Anterior cingulate cortex (tissue), 58 donors: Measurements from ENCODE around the gene GHRH.

ENCODE experiments used
- DNase-seq, 58 donors: peaks; one replicate each; lab custom pipeline; 2025; lab: John Stamatoyannopoulos, UW

Gene GHRH

GRCh38 chr20:37266940-37267666 lies 5.5 kb upstream of the GHRH start:
- DNase-seq = no peak

GRCh38 chr20:37265152-37265551 lies 3.5 kb upstream of the GHRH start:
- no peak for DNase-seq

- no peak for DNase-seq
Measured at GRCh38 chr20:37263686-37264085, 2.1 kb upstream of the GHRH start.

GRCh38 chr20:37262505-37262904 lies 891 bp upstream of the GHRH start:
- DNase-seq = no peak

- no peak for DNase-seq
Measured at GRCh38 chr20:37260923-37261322, 691 bp downstream of the GHRH start.

- DNase-seq = no peak
Measured at GRCh38 chr20:37259865-37260264, 1.7 kb downstream of the GHRH start.

- DNase-seq = no peak
Measured at GRCh38 chr20:37259031-37259430, 2.6 kb downstream of the GHRH start.

GRCh38 chr20:37257988-37258387 lies 3.6 kb downstream of the GHRH start:
- no peak for DNase-seq

- no peak for DNase-seq
Measured at GRCh38 chr20:37257530-37257929, 4.1 kb downstream of the GHRH start.

- no peak for DNase-seq
Measured at GRCh38 chr20:37256286-37256685, 5.3 kb downstream of the GHRH start.

- no peak for DNase-seq
Measured at GRCh38 chr20:37254114-37254878, 7.3 kb downstream of the GHRH start.

- no peak for DNase-seq
Measured at GRCh38 chr20:37253087-37253486, 8.5 kb downstream of the GHRH start.

- peak in 3 of 58 donors; percentile 6 to 13 (median 11) for DNase-seq
Measured at GRCh38 chr20:37251825-37252477, 9.7 kb downstream of the GHRH start.

- no peak for DNase-seq
Measured at GRCh38 chr20:37249304-37249703, 12.3 kb downstream of the GHRH start.

- DNase-seq = no peak
Measured at GRCh38 chr20:37247547-37247946, 14.1 kb downstream of the GHRH start.

- DNase-seq = no peak
Measured at GRCh38 chr20:37246736-37247135, 14.9 kb downstream of the GHRH start.

GRCh38 chr20:37245216-37246150 lies 16.1 kb downstream of the GHRH start:
- DNase-seq = no peak

GRCh38 chr20:37244572-37244957 lies 17.0 kb downstream of the GHRH start:
- DNase-seq = no peak

GRCh38 chr20:37243937-37244571 lies 17.6 kb downstream of the GHRH start:
- peak in 7 of 58 donors; percentile 8 to 50 (median 21) for DNase-seq
